GM12801 (cell line): ENCODE results near the gene PAX5.

Experiments
- CTCF ChIP-seq: IDR thresholded peaks from one replicate; pipeline ENCODE4 v1.5.1; 2011; ENCODE audit warnings: control low read depth; ENCODE audit not compliant: insufficient read length; ENCODE audit errors: extremely low read depth

Gene PAX5

GRCh38 chr9:36956908-36957307, 77.2 kb downstream of the PAX5 start:
- no peak for TF ChIP-seq CTCF

GRCh38 chr9:36950389-36950788, 83.7 kb downstream of the PAX5 start:
- no peak for TF ChIP-seq CTCF

- no peak for TF ChIP-seq CTCF
Observed at GRCh38 chr9:36949466-36949865, 84.6 kb downstream of the PAX5 start.

GRCh38 chr9:36948051-36948450, 86.0 kb downstream of the PAX5 start:
- TF ChIP-seq CTCF: no peak

GRCh38 chr9:36946653-36947052, 87.4 kb downstream of the PAX5 start:
- no peak for TF ChIP-seq CTCF

GRCh38 chr9:36945999-36946398, 88.1 kb downstream of the PAX5 start:
- TF ChIP-seq CTCF: no peak

- no peak for TF ChIP-seq CTCF
Observed at GRCh38 chr9:36942891-36943290, 91.2 kb downstream of the PAX5 start.

GRCh38 chr9:36941441-36941840, 92.6 kb downstream of the PAX5 start:
- TF ChIP-seq CTCF: no peak
